GM19240 (cell line): ENCODE results near the gene MAP3K14.
"Not testable (repeated sequence)": the region's sequence is repeated elsewhere in the genome, so short reads cannot be mapped to it uniquely, and the experiment has no call there.

Source experiments
- DNase-seq: peaks from one replicate; pipeline ENCODE4 v3.0.0; 2011; ENCODE audit warnings: low spot score; ENCODE audit not compliant: insufficient read length

MAP3K14 gene

DNA sequence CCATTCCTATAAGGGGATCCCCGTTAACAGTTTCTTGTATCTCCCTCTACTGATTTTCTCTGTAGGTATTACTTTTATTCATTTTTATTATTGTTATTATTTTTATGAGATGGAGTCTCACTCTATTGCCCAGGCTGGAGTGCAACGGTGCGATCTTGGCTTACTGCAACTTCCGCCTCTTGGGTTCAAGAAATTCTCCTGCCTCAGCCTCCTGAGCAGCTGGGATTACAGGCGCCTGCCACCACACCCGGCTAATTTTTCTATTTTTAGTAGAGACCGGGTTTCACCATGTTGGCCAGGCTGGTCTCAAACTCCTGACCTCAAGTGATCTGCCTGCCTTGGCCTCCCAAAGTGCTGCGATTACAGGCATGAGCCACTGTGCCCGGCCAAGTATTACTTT, 14.6 kb downstream of the MAP3K14 start:
- DNase-seq = not testable (repeated sequence)

DNA sequence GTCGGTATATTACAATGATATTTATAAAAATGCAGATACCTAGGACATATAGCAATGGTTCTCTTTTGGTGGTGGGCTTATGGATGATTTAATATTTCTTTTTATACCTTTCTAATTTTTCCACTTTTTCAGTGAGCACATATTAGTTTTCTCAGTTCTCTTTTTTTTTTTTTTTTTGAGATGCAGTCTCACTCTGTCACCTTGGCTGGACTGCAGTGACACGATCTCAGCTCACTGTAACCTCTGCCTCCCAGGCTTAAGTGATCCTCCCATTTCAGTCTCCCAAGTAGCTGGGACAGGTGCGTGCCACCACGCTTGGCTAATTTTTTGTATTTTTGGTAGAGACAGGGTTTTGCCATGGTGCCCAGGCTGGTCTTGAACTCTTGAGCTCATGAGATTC, 15.1 kb downstream of the MAP3K14 start:
- no peak for DNase-seq

DNA sequence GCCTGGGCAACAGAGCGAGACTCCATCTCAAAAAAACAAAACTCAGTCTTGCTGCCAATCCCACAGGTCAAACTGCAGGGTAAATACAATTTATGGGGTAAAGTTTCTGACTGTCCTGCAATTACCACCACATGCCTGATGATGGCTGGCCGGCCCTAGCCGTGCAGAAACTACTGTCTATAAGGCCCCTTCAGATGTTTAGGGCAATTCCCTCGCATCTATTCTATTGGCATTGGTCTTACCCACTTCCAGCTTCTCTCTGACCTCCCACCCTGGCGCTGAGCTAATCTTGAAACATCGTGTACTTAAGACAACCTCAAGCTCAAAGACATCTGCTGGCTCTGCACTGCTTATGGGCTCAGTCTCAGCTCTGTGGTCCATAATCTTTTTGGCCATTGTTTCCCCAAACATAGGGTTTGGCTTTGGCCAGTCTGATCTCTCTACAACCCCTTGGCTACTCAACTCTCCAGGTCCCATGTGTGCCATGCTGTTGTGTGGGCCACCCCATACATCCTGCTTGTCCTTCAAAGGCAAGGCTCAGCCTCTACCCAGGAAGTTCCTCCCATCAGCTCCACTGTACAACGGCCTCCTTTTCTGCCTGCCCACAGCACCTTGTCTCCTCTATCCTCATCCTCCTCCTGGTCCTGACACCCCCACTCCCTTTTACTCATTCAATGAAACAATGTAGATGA, 16.6 kb downstream of the MAP3K14 start:
- DNase-seq = no peak

DNA sequence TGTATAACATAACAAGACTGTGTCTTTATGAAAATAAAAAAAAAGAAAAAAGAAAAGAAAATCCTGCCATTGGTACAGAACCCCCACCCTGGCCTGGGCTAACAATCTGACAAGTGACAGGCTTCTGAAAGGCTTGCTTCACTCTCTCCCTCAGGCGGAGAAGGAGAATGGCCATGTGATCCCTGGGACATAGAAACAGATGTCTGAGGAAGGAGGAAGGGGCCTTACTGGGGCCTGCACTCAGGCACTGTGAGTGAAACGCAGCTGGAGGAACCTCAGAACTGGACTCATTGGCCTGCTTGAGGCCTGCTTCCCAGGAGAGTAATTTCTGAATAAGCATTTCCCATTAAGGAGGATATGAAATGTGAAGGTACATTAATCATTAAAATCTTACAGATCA, 17.5 kb downstream of the MAP3K14 start:
- DNase-seq = no peak

DNA sequence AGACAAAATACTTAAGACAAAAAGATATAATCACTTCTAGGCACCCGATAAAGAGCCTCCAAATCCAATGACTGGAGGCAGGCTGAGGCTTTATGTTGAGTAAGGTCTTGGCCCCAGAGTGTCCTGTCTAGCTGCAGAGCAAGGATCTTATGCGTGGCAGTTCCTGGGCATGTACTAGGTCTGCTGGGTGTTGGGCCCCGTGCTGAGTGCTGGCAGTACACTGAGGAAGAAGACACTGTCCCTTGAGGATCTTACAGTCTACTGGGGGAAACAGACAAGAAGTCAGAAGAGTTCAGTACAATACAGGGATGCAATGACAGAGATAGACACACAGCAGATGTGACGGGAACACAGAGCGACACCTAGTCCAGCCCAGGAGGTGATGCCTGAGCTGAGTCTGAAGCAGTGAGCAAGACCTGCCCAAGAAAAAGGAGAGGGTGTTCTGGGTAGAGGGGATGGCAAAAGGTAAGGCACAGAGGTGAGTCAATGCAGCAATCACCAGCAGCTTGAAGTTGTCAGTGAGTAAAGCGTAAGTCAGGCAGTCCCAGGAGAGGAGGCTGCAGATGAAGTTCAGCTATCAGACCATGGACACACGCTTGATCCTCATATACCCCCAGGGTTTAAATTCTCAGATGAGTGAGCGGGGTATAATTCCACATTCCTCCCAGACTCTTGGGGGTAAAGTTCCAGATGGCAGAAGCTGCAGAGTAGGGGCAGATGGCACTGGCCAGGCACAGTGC, 18.1 kb downstream of the MAP3K14 start:
- no peak for DNase-seq

DNA sequence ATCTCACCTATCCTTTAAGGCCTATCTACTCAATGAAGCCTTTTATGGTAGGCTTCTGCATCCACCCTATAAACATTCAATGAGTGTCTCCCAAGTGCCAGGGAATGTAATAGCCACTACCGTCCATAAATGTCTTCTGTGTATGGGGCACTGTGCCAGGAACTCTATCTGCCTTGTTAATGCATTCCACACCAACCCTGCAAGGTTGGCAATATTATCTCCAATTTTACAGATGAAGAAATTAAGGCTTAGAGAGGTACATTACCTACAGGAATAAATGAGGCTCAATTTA, 20.0 kb downstream of the MAP3K14 start:
- DNase-seq = no peak

DNA sequence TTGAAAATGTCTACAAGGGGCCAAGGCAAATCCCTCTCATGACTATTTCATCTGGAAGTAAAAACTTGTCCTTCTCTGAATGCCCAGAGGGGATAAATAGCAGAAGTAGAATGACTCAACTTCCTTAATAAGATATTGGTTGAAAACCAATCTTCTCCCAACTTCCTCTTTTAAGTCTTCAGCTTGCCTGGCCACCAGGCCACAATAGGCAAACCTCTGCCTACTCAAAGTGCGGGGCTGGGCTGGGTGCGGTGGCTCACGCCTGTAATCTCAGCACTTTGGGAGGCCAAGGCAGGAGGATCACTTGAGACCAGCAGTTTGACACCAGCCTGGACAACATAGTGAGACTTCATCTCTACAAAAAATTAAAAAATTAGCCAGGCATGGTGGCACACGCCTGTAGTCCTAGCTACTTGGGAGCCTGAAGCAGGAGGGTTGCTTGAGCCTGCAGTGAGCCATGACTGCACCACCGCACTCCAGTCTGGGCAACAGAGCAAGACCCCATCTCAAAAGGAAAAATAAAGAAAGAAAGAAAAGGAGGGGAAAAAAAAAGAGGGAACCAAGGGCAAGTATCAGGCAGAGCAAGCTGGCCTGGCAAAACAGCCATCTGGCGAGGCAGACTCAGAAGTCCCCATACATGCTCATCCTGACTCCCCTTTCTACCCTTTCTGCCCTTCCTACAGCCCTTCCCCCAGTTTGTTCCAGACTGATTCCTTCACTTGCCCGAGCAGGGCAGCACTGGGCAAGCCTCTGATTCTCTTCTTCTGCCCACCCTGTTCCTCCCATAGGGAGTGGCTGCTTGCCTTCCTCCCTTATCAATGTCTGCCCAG, 20.6 kb downstream of the MAP3K14 start:
- DNase-seq = no peak

DNA sequence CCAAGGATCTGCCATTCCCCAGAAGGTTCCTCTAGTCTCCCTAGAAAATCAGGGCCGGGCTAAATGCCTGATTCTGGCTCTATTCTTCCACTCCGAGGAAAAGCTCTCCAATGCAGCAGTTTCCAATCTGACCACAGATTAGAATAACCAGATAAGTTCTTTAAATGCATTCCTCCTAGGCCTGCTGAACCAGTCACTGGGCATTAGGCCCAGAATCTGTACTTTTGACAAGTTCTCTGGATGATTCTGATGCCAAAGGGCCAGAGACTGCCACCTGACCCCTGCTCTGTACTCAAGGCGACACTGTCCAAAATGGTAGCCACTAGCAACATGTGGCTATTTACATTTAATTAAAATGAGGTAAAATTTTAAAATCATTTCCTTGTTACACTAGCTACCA, 22.3 kb downstream of the MAP3K14 start:
- DNase-seq = no peak

DNA sequence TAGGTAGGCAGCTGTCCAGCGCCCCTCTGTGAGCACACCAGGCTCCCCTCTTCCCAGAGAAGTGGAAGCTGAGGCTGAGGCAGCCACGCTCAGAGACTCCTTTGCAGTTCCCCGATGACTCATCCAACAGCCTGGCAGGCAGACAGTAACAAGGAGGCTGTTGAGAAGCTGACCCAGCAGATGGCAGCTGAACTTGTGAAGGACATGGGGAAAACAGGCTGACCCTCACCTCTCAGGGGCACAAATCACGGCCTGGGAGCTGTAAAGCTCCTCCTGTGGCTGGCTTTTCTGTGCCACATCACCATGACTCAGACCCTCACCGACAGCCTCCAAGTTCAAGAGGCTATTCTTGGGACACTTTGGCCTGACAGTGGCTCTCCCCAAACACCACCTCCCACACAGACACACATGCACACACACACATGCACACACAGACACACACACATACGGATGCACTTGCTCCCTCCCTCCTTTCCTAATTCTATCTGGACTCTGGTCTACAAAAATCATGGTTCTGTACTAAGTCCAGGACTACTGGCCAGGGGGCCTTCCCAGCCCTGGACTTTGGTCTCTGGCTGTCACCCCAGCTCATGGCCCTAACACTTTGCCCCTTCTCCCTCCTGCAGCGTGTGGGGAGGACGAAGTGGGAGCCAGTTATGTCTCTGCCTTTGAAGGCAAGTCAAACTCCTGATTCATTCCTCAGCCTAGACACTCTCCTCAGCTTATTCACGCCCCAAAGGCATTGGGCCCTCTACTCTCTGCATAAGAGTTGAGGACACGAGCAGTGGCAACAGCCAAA, 23.2 kb downstream of the MAP3K14 start:
- no peak for DNase-seq

DNA sequence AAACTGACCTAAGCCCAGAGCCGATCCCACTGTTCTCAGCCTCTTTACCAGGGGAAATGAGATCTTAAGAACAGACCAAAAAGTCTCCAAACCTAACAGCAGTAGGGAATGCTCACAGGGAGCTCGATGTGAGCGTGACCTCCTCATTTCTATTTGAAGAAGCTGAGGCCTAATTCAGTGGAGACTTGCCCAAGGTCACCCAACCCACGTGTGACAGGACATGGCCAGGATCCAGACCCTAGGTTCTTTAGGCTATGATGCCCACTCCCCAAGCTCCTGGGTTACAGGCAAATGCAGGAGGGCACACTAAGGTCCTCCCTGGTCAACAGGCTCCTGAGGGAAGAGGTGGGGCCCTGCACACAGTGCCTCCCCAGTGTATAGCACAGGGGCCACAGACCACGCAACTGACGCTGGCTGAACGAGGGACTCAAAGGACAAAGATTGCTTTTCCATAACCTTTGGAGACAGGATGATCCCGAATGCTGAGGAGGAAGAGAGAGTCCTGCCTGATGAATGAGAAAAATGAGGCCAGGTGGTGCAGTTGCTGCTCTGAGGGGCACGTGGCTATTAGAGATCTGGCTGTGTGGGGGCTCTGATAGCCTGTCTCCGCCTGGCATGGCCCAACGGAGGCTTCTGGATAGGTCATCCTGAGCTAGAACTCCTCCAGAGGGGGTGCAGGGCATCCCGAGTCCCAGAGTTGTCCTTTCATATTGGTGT, 24.0 kb downstream of the MAP3K14 start:
- DNase-seq = no peak

DNA sequence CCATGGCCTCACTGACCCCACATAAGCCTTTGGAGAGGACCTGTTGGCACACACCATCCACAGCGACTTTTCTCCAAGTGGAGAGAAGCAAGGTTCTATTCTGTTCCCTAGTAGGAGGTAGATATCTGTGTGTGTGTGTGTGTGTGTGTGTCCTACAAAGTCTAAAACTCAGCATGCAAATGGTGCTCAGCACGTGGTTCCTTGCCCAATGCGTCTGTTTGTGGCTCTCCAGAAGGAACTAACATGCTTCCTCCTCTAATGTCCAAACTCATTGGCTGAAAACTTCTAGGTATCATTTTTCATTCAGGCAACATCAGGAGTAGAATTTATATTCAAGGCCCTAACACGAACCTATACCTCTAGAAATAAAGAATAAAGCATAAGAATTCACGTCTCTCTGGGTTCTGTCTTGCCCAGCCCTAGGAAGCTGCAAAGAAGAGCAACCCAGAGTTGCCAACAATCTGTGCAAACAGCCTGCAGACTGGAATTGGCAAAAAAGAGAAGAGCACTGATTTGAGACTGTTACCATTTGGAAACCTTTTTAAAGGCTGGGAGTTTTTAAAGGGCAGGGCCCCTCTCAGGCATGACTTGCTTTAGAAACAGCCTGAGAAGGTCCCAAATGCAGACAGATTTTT, 25.5 kb downstream of the MAP3K14 start:
- no peak for DNase-seq

DNA sequence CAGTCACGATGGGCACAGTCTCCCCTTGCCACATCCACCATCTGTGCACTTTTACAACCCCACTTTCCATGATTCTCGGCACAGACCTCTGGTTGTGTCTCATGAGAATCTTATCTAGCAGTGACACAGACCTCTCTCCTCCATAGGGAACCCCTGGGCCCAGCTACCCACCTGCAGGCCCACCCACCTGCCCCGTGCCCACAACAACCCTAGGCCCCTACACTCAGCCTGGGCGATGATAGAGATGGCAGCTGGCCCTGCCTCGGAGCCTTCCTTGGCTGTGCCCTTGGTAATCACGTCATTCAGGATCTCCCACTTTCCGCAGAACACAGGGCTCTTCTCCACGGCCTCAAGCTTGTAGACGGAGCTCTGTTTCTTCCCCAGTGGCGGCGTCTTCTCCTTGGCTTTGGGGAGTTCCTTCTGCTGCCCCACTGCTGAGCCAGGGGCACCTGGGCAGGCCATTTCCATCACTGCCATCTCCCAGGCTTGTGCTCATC, 26.5 kb downstream of the MAP3K14 start:
- DNase-seq = no peak

DNA sequence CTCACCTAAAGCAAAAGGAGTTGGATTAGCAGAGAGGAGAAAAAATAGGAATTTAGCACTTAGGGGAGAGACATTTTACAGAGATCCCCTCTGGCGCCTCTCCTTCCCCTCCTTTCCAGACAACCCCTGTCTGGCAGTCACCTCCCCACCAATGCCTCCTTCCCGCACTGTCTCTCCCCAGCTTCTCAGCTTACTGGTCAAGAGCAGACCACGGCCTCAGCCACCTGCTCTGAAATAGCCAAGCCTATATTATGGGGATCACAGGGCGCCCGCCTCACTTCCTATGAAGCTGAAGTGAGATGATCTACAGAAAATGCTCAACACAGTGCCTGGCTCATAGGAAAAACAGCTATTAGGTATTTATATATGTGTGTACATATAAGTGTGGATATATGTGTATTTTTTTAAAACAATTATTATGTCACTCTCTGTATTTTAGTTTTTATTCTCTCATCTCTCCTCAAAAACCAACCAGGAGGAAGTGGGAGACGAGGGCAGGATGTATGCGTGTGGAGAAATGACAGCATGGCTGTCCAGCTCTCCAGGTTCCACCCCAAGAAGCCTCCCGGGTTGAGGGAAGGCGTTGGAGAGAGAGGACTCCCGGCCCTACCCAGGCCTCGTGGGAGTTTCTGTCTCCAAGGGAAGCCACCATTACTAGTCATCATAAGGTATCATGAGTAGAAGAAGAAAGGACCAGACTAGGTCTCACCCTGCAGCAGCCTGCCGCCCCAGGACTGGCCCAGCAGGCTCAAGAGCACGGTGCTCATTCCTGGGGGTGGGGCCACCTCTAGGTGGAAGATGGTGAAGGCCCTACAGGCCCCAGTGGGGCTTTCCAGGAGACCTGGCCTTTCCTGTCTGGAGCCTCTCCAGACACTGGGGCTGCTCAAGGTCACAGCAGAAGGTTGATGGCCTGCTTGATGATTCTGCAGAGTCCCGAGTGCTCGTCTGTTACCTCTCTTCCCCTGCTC, 27.2 kb downstream of the MAP3K14 start:
- no peak for DNase-seq

DNA sequence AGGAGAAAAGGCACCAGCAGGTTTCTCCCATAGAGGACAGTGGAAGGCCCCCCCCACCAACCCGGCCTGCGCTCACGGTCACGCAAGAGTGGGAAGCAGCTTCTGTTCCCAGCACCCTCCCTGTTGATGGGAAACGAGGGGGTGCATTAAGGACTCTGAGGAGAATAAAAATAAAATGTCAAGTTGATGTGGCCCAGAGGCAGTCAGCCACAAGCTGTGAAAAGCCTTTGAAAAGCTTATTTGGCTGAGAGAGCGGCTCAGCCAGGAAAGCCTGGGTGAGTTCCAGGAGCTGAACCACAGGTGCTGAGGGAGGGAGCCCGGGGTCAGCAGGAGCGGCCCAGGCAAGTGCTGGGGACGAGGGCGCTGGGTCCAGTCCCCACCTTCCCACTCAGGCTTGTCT, 28.0 kb downstream of the MAP3K14 start:
- DNase-seq = no peak

DNA sequence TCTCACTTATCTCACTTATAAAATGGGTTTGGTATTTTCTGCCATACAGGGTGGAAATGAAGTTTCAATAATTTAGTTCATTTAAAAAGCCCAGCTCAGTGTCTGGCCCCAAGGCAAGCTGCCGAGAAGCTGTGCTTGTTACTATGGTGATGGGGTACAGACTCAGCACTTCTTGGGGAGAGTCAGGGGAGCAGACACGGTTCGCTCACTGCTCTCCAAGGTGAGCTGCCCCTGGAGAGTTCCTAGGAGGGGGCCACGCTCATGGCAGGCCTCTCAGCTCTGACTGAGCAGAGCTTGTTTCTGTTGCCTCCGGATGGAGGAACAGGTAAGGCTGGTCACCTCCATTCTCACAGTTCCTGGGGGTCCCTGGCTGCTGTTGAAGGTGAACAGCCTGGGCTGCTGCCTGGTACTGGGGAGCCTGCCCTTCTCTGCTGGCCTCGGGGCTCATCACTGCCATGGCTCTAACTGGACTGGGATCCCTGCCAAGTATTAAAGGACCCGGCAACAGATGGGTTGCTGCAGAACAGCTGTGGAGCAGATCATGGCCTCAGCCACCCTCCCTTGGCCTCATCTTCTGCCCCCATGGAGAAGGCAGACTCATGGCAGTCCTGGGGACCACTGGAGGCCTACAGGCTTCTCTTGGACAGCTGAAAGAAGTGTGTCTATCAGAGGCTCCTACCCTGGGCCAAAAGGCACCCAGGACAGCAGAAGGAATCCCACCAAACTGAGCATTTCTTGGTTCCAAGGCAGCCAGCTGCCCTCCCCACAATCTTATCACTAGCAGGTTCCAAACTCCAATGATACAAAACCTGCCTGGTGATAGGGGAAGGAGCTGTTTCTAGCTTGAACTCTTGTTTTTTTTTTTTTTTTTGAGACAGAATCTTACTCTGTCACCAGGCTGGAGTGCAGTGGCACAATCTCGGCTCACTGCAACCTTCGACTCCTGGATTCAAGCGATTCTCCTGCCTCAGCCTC, 29.0 kb downstream of the MAP3K14 start:
- DNase-seq = no peak

DNA sequence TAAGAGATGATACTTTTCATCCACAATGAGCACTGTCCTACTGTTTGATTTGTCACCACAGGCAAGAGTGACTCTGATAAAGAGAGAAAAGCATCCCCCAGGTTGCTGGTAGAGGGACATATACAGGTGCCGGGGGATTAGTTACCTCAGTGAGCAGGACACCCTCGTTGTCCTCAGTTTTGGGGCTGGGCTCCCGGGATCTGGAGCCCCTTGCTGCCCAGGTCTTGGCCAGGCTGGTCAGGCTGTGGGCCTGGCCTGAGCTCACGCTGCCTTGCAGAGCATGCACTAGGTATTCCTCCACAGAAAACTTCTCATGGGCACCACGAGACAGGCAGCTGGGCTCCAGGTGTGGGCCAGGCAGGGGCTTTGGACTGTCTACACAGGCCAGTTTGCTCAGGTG, 30.5 kb downstream of the MAP3K14 start:
- no peak for DNase-seq

DNA sequence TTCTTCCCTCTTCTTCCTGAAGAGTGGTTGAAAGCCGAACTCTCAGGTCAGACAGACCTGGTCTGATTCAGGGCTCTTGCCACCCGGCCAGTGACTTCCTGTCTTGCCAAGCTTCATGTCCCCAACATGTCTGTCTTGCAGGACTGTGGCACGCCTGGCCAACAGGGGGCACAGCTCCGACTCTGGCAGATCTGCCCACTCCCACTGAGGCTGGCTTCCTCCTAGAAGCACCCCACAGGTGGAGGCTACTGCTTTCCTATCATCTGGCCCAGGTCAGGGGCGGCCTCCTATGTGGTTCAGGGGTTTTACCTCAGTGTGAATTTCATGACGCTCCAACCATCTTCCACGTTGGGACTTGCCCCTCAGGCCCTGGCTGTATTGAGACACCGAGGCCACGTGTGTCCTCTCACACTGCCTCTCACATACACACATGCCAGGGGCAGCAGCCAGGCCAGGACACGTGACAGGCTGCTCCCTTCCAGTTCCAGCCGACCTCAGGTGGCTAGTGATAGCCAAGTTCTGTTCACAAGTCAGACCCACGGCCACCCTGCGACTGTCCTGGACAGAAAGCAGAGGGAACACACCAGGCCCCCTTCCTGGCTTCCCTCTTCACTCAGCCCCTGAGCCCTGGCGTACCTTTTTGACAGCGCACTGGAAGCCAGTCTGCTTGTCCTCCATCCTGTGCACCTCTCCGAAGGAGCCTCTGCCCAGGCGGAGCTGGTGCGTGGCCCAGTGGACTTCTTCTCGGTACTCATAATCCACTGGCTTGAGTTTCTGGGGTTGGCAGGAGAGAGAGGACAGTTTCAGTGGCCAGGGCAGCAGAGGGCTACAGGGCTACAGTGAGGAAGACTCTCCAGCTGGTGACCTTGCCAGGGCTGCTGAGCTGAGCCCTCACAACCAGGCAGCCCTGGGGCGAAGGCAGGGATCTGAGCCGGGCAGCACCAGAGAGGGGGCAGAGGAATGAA, 32.4 kb downstream of the MAP3K14 start:
- no peak for DNase-seq
